Activated naive CD4-positive, alpha-beta T cell treated with anti-CD3 and anti-CD28 coated beads, Interleukin-2, amount 50 U/mL, for 72 hours (primary cell): Measurements from ENCODE around the gene PLCB1. TPM values are rescaled to one million over a fixed set of nuclear protein-coding genes. Genes with fewer than 3 reads are reported as not detected.
"Not testable (repeated sequence)": the region's sequence is repeated elsewhere in the genome, so short reads cannot be mapped to it uniquely, and the experiment has no call there.

ENCODE experiments used
- ATAC-seq, 2 donors: fragments of 150-1000 bp; cut with Tn5 transposase; 2 replicates each; pipeline ENCODE4 v1.10.0; 2021; ENCODE audit warnings: mild to moderate bottlenecking in 2 of 2, moderate library complexity in 2 of 2
- DNase-seq, 2 donors: peaks; one replicate each; pipeline ENCODE4 v3.0.0; 2021 to 2022; ENCODE audit warnings: low spot score in 2 of 2
- H3K27ac Mint-ChIP-seq, 2 donors: one replicate each; pipeline ENCODE4 v1.8.0; 2022; ENCODE audit warnings: mild to moderate bottlenecking in 2 of 2, mixed read lengths in 2 of 2
- H3K36me3 Mint-ChIP-seq, 2 donors: one replicate each; pipeline ENCODE4 v1.8.0; 2022; ENCODE audit warnings: mixed read lengths in 2 of 2
- H3K9me3 Mint-ChIP-seq, 2 donors: one replicate each; pipeline ENCODE4 v1.8.0; 2022; ENCODE audit warnings: mixed read lengths in 2 of 2
- total RNA-seq, 2 donors: library from RNA; stranded (reverse); gene quantifications; one replicate each; pipeline ENCODE4 v1.2.3, GENCODE V29; 2022

The PLCB1 gene
- total RNA-seq, 2 donors from 2014 or later = 0.56 to 2.1 TPM

GRCh38 chr20:8805737-8806442 lies 673.8 kb downstream of the PLCB1 start:
- peaks cover 0 to 13% of the 10 kb centered on the region in 2 donors for H3K36me3 Mint-ChIP-seq
- no peak for DNase-seq
- no peak overlapping the region for H3K27ac Mint-ChIP-seq
- ATAC-seq = peak; percentile 39 to 69
- H3K9me3 Mint-ChIP-seq = peaks cover 5 to 12% of the 10 kb centered on the region in 2 donors

- H3K9me3 Mint-ChIP-seq = no peaks in the 10 kb centered on the region
- no peak for DNase-seq
Observed at GRCh38 chr20:8807480-8808201, 675.6 kb downstream of the PLCB1 start.

GRCh38 chr20:8808202-8808535 lies 676.1 kb downstream of the PLCB1 start:
- H3K27ac Mint-ChIP-seq = no peak overlapping the region

More at GRCh38 chr20:8807480-8808201, 675.6 kb downstream of the PLCB1 start:
- H3K27ac Mint-ChIP-seq = no peak overlapping the region
- no peaks in the 10 kb centered on the region for H3K36me3 Mint-ChIP-seq
- ATAC-seq = no peak

GRCh38 chr20:8809107-8809953 lies 677.3 kb downstream of the PLCB1 start:
- ATAC-seq = no peak
- H3K27ac Mint-ChIP-seq = no peak overlapping the region
- DNase-seq = no peak
- no peaks in the 10 kb centered on the region for H3K36me3 Mint-ChIP-seq
- H3K9me3 Mint-ChIP-seq = no peaks in the 10 kb centered on the region

More at GRCh38 chr20:8808202-8808535, 676.1 kb downstream of the PLCB1 start:
- no peaks in the 10 kb centered on the region for H3K9me3 Mint-ChIP-seq
- DNase-seq (no peak), ATAC-seq (no peak)
- H3K36me3 Mint-ChIP-seq = no peaks in the 10 kb centered on the region

GRCh38 chr20:8811801-8812594 lies 679.9 kb downstream of the PLCB1 start:
- DNase-seq = no peak
- Mint-ChIP-seq H3K9me3 (no peaks in the 10 kb centered on the region), H3K27ac (no peak overlapping the region), H3K36me3 (no peaks in the 10 kb centered on the region)
- no peak for ATAC-seq

GRCh38 chr20:8812817-8813216 lies 680.8 kb downstream of the PLCB1 start:
- Mint-ChIP-seq H3K36me3 (no peaks in the 10 kb centered on the region), H3K27ac (no peak overlapping the region), H3K9me3 (no peaks in the 10 kb centered on the region)
- no peak for ATAC-seq
- DNase-seq = no peak

- H3K36me3 Mint-ChIP-seq = no peaks in the 10 kb centered on the region
- no peak overlapping the region for H3K27ac Mint-ChIP-seq
- no peak for ATAC-seq
- DNase-seq = no peak
- H3K9me3 Mint-ChIP-seq = no peaks in the 10 kb centered on the region
Observed at GRCh38 chr20:8815208-8815607, 683.1 kb downstream of the PLCB1 start.

- peaks cover 0 to 5% of the 10 kb centered on the region in 2 donors for H3K36me3 Mint-ChIP-seq
Observed at GRCh38 chr20:8829256-8829655, 697.2 kb downstream of the PLCB1 start.

GRCh38 chr20:8834294-8834693 lies 702.2 kb downstream of the PLCB1 start:
- H3K36me3 Mint-ChIP-seq, ATAC-seq: not testable (repeated sequence)

More at GRCh38 chr20:8829256-8829655, 697.2 kb downstream of the PLCB1 start:
- DNase-seq (no peak), ATAC-seq (no peak)
- Mint-ChIP-seq H3K27ac (no peak overlapping the region), H3K9me3 (peaks cover 15 to 16% of the 10 kb centered on the region in 2 donors)

GRCh38 chr20:8834851-8835250 lies 702.8 kb downstream of the PLCB1 start:
- Mint-ChIP-seq H3K9me3 (peaks cover 6 to 7% of the 10 kb centered on the region in 2 donors), H3K27ac (no peak overlapping the region), H3K36me3 (peaks cover 0 to 5% of the 10 kb centered on the region in 2 donors)
- DNase-seq (no peak), ATAC-seq (no peak)

More at GRCh38 chr20:8834294-8834693, 702.2 kb downstream of the PLCB1 start:
- not testable (repeated sequence) for DNase-seq, H3K27ac Mint-ChIP-seq, H3K9me3 Mint-ChIP-seq

- DNase-seq (no peak), ATAC-seq (no peak)
- H3K9me3 Mint-ChIP-seq = peaks cover 6 to 7% of the 10 kb centered on the region in 2 donors
- peaks cover 0 to 5% of the 10 kb centered on the region in 2 donors for H3K36me3 Mint-ChIP-seq
- H3K27ac Mint-ChIP-seq = no peak overlapping the region
Observed at GRCh38 chr20:8837396-8837795, 705.3 kb downstream of the PLCB1 start.

- Mint-ChIP-seq H3K27ac (no peak overlapping the region), H3K36me3 (no peaks in the 10 kb centered on the region), H3K9me3 (no peaks in the 10 kb centered on the region)
- ATAC-seq = no peak
- no peak for DNase-seq
Observed at GRCh38 chr20:8842525-8842924, 710.5 kb downstream of the PLCB1 start.

GRCh38 chr20:8844179-8844578 lies 712.1 kb downstream of the PLCB1 start:
- DNase-seq (no peak), ATAC-seq (no peak)
- no peak overlapping the region for H3K27ac Mint-ChIP-seq
- H3K36me3 Mint-ChIP-seq = no peaks in the 10 kb centered on the region
- no peaks in the 10 kb centered on the region for H3K9me3 Mint-ChIP-seq

GRCh38 chr20:8849990-8850389 lies 717.9 kb downstream of the PLCB1 start:
- Mint-ChIP-seq H3K36me3 (no peaks in the 10 kb centered on the region), H3K27ac (no peak overlapping the region), H3K9me3 (no peaks in the 10 kb centered on the region)
- no peak for DNase-seq
- ATAC-seq = no peak

- ATAC-seq = no peak
- no peaks in the 10 kb centered on the region for H3K9me3 Mint-ChIP-seq
- no peak overlapping the region for H3K27ac Mint-ChIP-seq
- no peaks in the 10 kb centered on the region for H3K36me3 Mint-ChIP-seq
- no peak for DNase-seq
Observed at GRCh38 chr20:8851446-8851845, 719.4 kb downstream of the PLCB1 start.

GRCh38 chr20:8851919-8852318 lies 719.9 kb downstream of the PLCB1 start:
- H3K9me3 Mint-ChIP-seq, ATAC-seq, H3K36me3 Mint-ChIP-seq, H3K27ac Mint-ChIP-seq, DNase-seq: not testable (repeated sequence)
